GM19023 (cell line): Measurements from ENCODE around the gene OSBPL3.
"Not testable (repeated sequence)": the region's sequence is repeated elsewhere in the genome, so short reads cannot be mapped to it uniquely, and the experiment has no call there.

ENCODE experiments used
- ATAC-seq: cut with Tn5 transposase; IDR thresholded peaks from one replicate; pipeline ENCODE4 v1.9.1; 2021; ENCODE audit warnings: mild to moderate bottlenecking, moderate library complexity; ENCODE audit not compliant: unreplicated experiment

The OSBPL3 gene

GRCh38 chr7:24979863-24980533 is at the start of gene OSBPL3:
Gene OSBPL3 (minus strand): TSS chr7:24980178. CDS start chr7:24892472, 87,706 bp downstream.
- peak; percentile 78 for ATAC-seq

GRCh38 chr7:25029075-25029474 is 49.1 kb upstream of the OSBPL3 start:
- ATAC-seq: no peak

- ATAC-seq: no peak
These were observed 48.5 kb upstream of the OSBPL3 start for GRCh38 chr7:25028370-25029021.

GRCh38 chr7:25026156-25026555 is 46.2 kb upstream of the OSBPL3 start:
- ATAC-seq: no peak

- ATAC-seq: no peak
These were observed 45.3 kb upstream of the OSBPL3 start for GRCh38 chr7:25025218-25025671.

GRCh38 chr7:25024066-25024465 is 44.1 kb upstream of the OSBPL3 start:
- ATAC-seq: no peak

GRCh38 chr7:25017671-25018070 is 37.7 kb upstream of the OSBPL3 start:
- not testable (repeated sequence) for ATAC-seq

- no peak for ATAC-seq
These were observed 34.8 kb upstream of the OSBPL3 start for GRCh38 chr7:25014756-25015155.

GRCh38 chr7:25012710-25013109 is 32.7 kb upstream of the OSBPL3 start:
- ATAC-seq: not testable (repeated sequence)

- no peak for ATAC-seq
These were observed 32.3 kb upstream of the OSBPL3 start for GRCh38 chr7:25012254-25012653.

- ATAC-seq: no peak
These were observed 29.3 kb upstream of the OSBPL3 start for GRCh38 chr7:25009257-25009656.

- no peak for ATAC-seq
These were observed 27.7 kb upstream of the OSBPL3 start for GRCh38 chr7:25007668-25008067.

GRCh38 chr7:25006276-25006675 is 26.3 kb upstream of the OSBPL3 start:
- ATAC-seq: no peak

GRCh38 chr7:25005658-25006057 is 25.7 kb upstream of the OSBPL3 start:
- ATAC-seq: no peak

GRCh38 chr7:25002786-25003185 is 22.8 kb upstream of the OSBPL3 start:
- no peak for ATAC-seq

GRCh38 chr7:24995466-24995865 is 15.5 kb upstream of the OSBPL3 start:
- no peak for ATAC-seq

- no peak for ATAC-seq
These were observed 12.3 kb upstream of the OSBPL3 start for GRCh38 chr7:24992314-24992713.

GRCh38 chr7:24991353-24991752 is 11.4 kb upstream of the OSBPL3 start:
- ATAC-seq: no peak

GRCh38 chr7:24987331-24987842 is 7.4 kb upstream of the OSBPL3 start:
- ATAC-seq: no peak

GRCh38 chr7:24982917-24983316 is 2.9 kb upstream of the OSBPL3 start:
- ATAC-seq: no peak

- ATAC-seq: no peak
These were observed 1.4 kb upstream of the OSBPL3 start for GRCh38 chr7:24981171-24981951.
